NCI-H345 (cell line): ENCODE data around the gene TMEM134.
"Not testable (repeated sequence)": the region's sequence is repeated elsewhere in the genome, so short reads cannot be mapped to it uniquely, and the experiment has no call there.

Experiments
- DNase-seq: peaks from one replicate; lab custom pipeline; 2025; lab: John Stamatoyannopoulos, UW

The TMEM134 gene

GRCh38 chr11:67438158-67438902 is 30.7 kb downstream of the TMEM134 start:
- DNase-seq, result no peak

DNA sequence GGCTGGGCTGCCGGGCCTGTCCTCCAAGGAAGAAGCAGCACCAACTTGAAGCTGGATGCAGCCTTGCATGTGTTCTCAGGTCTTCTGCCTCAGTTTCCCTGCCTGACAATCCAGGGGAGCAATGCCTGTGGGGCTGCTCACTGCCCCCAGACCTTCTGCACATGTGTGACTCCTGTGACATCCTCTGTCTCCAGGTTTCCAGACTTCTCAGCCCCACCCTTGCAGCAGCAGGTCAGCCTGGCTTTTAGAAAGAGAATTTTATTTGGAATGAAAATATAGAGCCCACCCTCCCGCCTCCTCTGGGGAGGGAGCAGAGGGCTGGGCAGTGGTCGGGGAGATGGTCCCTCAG is 31.3 kb downstream of the TMEM134 start:
- no peak for DNase-seq

DNA sequence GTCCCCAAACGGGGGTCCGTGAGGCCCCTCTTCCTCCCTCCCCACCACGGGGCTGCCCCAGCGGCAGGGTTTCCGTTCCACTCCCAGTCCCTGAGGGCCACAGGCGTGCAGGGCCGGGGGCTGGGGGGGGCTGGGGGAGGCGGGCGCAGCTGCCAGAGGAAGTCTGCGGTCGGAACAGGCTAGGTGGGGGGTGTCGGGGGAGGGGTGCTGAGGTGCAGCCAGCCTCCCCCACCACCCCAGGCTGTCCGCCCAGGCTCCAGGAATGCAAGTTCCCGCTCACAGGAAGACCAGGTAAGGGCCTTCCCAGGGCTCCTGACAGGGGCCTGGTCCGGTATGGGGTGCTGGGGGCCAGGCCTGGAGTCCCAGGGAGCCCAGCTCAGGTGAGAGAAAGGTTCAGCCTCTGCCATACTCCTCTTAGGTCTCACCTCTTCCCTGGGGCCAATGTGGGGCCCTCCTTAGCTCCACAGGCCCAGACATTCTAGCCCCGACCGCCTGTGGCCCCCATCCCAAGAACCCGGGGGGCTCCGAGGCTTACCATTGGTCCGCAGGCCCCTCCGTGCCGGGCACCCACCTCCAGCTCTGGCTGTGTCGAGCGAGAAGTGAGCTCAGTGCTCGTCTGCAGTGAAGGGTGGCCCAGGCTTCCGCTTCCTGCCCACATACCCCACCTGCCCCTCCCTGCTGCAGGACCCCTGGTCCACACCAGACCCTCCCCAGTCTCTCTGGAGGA is 31.8 kb downstream of the TMEM134 start, which contains the start of gene PTPRCAP:
Gene PTPRCAP, minus strand, starts transcription at position 601 of the 727 bp plus-strand sequence. Its CDS starts 63 bp downstream, at position 538.
- DNase-seq, result no peak

- DNase-seq, result no peak
These were observed 32.5 kb downstream of the TMEM134 start for GRCh38 chr11:67436459-67437081.

DNA sequence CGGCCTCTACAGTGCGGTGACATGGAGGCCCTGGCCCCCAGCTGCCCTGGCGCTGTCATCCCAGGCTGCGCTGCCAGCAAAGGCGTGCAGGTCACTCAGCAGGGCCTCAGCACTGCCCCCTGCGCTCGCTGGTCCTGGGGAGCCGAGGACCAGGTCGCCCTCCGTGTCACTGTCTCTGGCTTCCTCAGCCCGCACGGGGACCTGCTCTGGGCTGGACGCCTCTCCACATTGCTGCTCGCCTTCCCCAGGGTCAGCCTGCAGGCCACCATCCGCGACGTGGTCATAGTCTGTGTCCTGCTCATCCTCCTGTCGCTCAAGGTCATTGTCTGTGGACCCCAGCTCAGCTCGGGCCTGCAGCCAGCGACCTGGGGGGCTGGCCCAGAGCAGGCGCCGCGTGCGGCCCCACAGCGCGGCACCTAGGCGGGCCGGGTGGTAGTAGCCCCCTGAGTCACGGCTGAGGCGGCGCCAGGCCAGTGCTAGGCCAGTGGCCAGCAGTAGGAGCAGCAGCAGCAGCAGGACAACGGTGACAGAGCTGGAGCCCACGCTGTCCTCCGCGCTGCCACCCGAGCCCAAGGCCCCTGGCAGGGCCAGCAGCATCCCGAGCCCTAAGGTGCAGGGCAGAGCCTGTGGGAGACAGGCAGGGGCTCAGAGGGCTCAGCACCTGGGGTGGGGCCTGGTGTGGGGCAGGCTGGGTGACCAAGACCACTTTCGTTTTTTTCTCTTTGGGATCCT is 33.2 kb downstream of the TMEM134 start:
- no peak for DNase-seq

- no peak for DNase-seq
These were observed 33.9 kb downstream of the TMEM134 start for GRCh38 chr11:67435031-67435726.

- DNase-seq, result no peak
These were observed 34.6 kb downstream of the TMEM134 start for GRCh38 chr11:67434395-67434881.

GRCh38 chr11:67433536-67434394 is 35.3 kb downstream of the TMEM134 start:
- no peak for DNase-seq

DNA sequence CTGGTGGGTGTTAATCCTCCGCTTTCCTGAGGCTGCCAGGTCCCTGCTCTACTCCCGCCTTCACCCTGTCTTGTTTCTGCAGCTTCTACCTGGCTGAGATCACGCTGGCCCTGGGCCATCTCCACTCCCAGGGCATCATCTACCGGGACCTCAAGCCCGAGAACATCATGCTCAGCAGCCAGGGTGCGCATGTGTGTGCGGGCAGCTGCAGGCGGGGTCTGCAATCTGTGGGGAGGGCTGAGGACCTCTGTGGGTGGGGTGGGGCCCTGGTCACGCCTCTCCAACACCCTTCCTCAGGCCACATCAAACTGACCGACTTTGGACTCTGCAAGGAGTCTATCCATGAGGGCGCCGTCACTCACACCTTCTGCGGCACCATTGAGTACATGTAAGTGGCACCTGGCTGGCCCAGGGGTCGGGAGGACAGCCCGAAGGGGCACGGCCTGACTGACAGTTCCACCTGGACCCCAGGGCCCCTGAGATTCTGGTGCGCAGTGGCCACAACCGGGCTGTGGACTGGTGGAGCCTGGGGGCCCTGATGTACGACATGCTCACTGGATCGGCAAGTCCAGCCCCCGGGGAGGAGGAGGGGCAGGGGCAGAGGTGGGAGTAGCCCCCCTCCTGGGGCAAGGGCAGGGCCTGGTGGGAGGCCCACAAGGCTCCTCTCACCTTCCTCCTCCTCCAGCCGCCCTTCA is 36.2 kb downstream of the TMEM134 start:
- DNase-seq, result no peak

DNA sequence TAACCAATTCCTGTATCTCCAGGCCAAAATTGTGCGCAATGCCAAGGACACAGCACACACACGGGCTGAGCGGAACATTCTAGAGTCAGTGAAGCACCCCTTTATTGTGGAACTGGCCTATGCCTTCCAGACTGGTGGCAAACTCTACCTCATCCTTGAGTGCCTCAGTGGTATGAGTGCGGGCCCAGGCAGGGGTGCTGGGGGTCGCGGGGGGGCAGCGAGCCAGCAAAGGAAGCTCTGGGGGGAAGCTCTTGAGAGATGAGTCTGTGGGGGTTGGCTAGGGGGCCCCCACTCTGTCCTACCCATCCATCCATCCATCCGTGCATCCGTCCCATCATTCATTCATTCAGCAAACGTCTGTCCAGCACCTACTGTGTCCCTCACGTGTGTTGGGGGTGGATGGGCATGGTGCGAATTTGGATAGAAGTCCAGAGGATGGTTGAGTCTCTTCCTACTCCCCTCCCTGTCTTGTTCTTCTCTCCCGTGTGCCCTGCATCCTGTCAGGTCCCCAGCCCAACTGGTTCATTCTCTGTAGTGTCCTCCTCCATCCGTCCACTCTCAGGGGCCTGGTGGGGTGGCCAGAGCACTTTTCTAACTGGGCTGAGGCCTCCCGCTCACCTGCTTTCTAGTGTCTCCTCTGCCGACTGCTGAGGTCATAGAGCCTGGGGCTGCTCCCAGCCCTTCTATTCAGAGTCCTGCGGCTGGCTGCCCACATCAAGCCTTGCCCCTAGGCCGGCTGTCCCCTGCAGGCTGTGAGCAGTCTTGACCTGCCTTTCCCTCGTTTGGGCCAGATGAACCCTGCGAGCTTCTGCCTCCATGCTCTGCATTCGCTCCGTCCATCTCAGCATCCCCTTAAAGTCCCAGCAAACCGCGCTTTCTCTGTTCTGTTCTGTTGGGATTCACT is 37.5 kb downstream of the TMEM134 start:
- no peak for DNase-seq

GRCh38 chr11:67429722-67430121 is 39.3 kb downstream of the TMEM134 start:
- DNase-seq, result no peak

DNA sequence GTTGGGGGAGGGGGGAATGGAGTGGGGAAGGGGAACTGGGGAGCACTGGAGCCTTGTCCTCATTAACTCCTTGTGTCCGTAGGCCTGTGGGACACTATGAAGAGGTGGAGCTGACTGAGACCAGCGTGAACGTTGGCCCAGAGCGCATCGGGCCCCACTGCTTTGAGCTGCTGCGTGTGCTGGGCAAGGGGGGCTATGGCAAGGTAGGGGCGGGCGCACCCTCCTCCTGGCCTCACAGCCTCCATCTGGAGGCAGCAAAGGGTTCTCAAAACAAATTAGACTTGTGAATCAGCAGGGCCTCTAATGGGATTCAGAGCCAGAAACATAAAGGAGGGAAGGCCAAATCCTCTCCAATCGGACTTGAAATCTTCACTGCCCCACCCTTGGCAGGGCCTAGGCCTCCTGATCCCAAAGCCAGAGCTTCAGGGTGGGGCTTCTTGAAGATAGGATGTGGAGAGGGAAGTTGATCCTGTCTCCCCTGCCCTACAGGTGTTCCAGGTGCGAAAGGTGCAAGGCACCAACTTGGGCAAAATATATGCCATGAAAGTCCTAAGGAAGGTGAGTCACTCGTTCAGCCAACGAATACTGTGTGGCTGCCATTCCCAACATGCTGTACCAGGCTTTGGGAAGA is 39.9 kb downstream of the TMEM134 start:
- no peak for DNase-seq

GRCh38 chr11:67428052-67429001 is 40.7 kb downstream of the TMEM134 start, which contains the start of gene RPS6KB2:
RPS6KB2 (plus strand) TSS chr11:67428494; CDS start chr11:67428546, 52 bp downstream.
- DNase-seq, result peak; percentile 98

DNA sequence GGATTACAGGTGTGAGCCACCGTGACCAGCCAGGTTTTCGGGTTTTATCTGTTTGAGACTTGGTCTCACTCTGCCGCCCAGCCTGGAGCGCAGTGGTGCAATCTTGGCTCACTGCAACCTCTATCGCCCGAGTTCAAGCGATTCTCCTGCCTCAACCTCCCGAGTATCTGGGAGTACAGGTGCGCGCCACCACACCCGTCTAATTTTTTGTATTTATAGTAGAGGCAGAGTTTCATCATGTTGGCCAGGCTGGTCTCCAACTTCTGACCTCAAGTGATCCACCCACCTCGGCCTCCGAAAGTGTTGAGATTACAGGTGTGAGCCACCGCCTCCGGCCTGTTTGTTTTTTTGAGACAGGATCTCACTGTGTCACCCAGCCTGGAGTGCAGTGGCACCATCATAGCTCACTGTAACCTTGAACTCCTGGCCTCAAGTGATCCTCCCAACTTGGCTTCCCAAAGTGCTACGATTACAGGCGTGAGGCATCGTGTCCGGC is 41.6 kb downstream of the TMEM134 start:
- DNase-seq, result not testable (repeated sequence)

DNA sequence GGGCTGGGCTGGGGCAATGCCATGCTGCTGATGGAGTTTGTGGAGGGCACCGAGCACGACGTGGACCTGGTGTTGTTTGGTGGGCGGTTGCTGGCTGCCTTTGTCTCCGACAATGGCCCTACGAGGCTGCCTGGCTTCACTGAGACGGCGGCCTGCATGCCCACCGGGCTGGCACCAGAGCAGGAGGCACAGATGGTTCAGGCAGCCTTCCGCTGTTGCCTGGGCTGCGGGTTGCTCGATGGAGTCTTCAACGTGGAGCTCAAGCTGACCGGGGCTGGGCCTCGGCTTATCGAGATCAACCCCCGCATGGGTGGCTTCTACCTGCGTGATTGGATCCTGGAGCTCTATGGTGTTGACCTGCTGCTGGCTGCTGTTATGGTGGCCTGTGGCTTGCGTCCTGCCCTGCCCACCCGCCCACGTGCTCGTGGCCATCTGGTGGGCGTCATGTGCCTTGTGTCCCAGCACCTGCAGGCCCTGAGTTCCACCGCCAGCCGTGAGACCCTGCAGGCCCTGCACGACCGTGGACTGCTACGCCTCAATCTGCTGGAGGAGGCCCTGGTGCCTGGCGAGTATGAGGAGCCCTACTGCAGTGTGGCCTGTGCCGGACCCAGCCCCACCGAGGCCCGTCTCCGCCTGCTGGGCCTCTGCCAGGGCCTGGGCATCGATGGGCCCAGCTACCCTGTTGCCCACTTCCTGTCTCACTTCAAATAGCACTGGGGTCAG is 45.0 kb downstream of the TMEM134 start:
- DNase-seq, result no peak

DNA sequence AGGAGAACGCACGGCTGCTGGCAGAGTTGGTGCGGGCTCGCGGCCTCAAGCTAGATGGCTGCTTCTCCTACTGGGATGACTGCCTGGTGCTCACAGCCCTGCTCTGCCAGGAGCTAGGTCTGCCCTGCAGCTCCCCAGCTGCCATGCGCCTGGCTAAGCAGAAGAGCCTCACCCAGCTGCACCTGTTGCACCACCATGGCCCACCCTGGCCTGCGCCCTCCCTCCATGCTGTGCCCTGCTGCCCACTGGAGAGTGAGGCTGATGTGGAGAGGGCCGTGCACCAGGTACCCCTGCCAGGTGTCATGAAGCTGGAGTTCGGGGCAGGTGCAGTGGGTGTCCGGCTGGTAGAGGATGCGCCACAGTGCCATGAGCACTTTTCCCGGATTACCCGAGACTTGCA is 45.6 kb downstream of the TMEM134 start:
- no peak for DNase-seq
